Erythroblast (primary cell): ENCODE results near the gene DHX34.

Source experiments
- GATA1 ChIP-seq: IDR thresholded peaks from 2 replicates; pipeline ENCODE4 v1.6.1; 2011; ENCODE audit warnings: low read depth, mild to moderate bottlenecking, control low read depth, low read length, moderate library complexity
- POLR2A ChIP-seq: IDR thresholded peaks from 2 replicates; pipeline ENCODE4 v1.6.1; 2011; ENCODE audit warnings: mild to moderate bottlenecking, low read length

GRCh38 chr19:47421844-47422395, 72.8 kb downstream of the DHX34 start:
- TF ChIP-seq POLR2A (no peak), GATA1 (no peak)
